NCI-H1436 (cell line): ENCODE data around the gene RFXANK.
"Not testable (repeated sequence)": the region's sequence is repeated elsewhere in the genome, so short reads cannot be mapped to it uniquely, and the experiment has no call there.

ENCODE experiments used
- DNase-seq: peaks from one replicate; lab custom pipeline; 2025; lab: John Stamatoyannopoulos, UW

Gene RFXANK

DNA sequence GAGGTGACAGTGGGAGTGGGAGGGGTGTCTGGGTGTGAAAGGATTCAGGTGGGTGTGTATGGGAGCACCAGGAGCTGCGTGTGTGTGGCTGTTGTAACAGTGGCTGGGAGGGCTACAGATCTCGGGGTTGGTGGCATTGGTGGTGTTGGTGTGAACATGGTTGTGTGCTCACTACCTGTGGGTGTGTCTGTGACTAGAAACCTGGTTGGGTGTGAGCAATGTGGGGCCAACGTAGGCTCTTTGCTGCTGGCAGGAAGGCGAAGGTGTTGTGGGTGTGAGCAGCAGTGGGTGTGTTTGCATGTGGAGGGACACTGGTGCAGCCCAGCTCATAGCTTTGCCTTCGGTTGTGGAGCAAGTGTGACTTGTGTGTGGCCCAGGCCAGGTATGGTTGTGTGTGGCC, 14.9 kb downstream of the RFXANK start:
- no peak for DNase-seq

DNA sequence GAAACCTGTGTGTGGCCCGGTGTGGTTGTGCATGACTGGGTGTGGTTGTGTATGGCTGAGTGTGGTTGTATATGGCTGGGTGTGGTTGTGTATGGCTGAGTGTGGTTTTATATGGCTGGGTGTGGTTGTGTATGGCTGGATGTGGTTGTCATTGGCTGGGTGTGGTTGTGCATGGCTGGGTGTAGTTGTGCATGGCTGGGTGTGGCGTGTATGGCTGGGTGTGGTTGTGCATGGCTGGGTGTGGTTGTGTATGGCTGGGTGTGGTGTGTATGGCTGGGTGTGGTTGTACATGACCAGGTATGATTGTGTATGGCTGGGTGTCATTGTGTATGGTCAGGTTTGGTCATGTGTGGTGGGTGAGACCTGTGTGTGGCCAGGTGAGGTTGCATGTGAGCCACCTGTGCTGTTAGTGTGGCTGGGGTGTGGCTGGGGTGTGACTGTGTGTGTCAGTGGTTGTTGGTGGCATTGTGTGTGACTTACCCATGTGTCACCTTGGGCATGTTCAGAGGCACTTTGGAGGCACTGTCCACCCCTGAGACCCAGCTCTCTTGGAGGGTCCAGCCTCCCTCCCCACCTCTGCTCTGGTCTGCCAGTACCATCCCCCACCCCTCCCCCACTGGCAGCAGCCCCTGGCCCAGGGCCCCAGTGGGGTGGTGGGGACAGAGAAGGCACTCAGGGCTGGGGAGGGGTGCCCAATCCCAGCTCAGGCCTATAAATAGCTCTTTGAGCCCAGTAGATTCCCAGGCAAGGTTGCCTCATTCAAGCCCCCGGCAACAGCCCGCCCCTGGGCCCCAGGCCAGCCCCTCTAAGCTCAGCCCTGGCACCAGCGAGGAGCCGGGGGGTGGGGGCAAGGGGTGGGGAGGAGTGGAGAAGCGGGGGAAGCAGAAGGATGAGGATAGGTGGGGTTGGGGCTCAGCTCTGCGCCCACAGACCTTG, 15.8 kb downstream of the RFXANK start:
- no peak for DNase-seq

DNA sequence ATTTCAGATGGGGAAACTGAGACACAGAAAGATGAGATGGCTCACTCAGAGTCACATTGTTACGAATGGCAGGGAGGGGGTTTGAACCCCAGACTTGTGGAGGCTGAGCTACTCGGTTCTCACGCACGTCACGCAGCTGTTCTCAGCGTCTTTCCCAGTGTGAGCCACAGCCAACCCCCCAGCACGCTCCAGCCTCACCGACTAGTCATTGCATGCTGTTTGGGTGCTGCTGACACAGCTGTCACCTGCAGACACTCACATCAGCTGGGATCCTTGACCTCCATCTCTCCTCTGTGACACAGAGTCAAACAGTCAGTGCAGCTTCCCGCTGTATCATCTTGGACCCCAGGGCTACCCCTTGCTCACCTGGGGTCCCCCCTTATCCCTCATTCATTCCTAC, 17.3 kb downstream of the RFXANK start:
- DNase-seq, result no peak

DNA sequence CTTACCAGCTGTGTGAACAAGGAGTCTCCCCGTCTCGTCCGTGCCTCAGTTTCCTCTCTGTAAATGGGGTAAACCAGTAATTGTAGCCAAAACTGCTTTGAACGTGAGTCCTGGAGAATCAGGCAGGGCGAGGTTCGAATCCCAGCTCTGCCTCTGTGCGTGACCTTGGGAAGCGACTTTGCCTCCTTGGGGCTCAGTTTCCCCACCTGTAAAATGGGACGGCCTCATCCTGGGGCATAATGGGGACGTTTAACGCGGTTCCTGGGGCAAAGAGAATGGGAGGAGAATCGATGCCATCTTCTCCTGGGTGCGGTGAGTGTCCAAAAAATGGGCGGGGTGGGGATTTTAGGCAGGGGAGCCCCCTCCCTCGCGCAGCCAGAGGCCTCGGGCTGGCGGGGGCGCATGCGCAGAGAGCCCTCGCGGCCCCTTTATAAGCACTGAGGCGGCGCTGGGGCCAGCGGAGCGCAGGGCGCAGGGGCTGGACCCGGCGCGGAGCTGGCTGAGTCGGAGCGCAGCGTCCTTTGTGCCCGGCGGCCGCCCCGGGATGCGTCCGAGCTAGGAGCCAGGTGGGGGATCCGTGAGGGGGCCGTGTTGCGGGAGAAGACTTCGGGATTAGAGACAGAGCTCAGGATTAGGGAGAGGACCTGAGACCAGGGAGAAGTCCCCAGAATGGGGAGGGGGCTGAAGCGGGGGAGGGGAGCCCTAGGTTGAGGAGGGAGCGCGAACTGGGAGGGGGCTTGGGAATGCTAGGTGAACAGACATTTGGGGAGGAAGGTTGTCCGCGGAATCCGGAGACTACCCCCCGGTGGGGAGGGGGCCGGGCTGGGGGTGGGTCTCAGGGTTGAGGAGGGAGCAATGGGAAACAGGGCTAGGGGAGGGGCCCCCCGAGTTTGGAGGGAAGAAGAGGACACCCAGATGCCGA, 19.7 kb downstream of the RFXANK start, which contains the start of gene NCAN:
NCAN (plus strand) TSS at position 460 of the 922 bp plus-strand sequence. CDS start 4,996 bp downstream, outside the sequence.
- no peak for DNase-seq

DNA sequence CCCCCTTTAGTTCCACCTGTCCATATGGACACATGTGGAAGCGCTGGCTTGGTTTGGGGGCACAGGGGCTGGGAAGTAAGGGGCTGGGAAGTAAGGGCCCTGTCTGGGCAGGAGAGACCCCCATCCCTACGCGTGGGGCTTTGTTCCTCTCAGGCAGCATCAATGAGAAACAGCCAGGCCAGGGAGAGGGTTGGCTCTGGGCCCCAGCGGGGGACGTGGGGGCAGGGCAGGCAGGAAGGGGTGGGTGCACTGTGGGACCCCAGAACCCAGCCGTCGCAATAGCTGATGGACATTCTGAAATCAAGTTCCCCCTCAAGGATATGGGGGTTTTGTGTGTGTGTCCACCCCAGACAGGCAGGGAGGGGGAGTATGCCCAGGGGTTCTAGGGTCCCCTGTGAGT, 20.9 kb downstream of the RFXANK start:
- no peak for DNase-seq

DNA sequence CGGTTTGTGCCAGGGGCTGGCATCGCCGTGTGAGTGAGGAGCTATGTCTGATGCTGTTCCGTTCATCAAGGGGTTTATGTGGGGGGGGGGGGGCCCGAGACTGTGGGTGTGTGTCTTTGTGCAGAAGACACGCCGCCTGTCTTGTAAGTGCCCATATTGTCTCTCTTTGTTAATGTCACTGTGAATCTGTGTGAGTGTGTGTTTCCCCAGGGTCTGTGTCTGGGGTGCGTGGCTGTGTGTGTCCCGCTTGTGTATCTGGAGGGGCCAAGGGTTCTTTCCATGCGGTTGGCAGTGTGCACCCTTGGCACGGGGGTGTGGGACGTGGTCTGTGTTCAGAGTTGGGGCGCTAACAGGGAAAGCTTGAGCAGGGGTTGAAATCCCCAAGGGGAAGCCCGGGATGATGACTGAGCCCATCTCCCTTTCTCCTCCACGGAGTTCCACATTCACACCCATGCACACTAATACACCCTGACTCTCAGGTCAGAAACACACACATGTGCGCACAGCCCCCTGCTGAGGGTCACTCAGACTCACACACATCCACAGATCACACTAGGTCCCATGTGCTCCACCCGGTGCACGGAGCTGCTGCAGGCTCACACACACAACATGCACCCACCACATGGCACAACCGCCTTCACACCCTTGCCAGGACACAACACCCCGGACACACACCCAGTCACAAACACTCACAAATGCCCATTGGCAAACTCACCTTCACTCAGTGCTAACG, 21.5 kb downstream of the RFXANK start:
- DNase-seq, result no peak

DNA sequence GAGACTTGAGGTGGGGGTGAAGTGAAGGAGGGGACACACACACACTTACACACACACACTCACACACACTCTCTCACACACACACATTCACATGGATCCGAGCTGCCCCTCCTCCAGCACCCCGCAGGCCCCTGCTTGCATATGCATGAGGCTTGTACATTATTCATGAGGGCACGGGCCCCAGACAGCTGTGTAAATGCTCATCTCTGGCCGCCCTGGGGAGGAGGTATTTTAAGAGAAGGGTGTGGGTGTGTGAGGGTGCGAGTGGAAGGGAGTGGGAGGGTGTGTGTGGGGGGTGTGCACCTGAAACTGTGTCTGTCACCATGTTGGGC, 22.1 kb downstream of the RFXANK start:
- no peak for DNase-seq

DNA sequence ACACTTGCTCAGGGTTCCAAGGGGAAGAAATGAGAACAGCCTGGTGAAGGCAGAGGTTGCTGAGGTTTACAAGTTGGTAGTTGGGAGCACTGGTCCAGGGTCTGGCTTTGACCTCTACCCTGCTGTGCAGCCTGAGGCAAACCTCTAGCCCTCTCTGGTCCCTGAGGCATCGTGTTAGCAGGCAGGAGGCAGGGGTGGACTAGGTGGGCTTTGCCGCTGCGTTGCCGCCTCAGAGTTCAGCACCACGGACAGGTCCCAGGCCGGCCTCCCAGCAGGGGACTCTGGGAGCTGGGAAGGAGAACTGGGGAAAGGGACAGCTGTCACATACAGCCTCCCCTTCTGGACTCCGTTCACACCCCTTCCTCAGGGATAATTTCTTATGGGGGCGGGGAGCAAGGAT, 22.8 kb downstream of the RFXANK start:
- no peak for DNase-seq

DNA sequence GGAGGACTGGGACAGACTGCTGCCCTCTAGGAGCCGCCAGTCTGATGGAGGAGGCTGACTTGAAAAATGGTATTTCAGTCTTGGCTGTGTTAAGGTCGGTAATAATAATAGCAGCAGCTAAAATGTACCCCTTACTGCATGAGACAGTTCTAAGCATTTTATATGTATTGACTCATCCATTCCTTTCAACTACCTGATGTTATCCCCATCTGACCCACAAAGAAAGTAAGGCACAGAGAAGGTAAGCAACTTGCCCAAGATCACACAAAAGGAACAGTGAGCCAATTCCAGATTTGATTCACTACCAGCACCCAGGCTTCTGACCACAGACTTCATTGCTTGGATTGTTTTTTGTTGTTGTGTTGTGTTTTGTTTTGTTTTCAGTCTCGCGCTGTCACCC, 23.7 kb downstream of the RFXANK start:
- DNase-seq, result no peak

DNA sequence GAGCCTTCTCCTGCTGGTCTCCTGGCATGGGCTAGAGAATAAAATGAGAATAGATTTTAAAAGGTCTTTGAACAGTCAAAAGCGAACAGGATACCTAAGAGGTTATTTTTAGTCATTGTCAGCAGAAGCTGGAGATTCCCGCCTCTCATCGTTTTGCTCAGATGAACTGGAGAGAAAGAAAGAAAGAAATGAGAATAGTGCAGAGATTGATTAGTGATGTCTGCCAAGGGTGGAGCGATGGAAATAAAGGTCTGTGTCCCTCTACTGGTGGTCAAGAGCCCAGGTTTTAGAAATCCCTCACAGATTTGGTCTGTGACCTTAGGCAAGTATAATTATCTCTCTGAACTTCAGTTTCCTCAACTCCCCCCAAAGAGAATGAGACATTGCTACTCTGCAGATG, 25.0 kb downstream of the RFXANK start:
- DNase-seq, result no peak

DNA sequence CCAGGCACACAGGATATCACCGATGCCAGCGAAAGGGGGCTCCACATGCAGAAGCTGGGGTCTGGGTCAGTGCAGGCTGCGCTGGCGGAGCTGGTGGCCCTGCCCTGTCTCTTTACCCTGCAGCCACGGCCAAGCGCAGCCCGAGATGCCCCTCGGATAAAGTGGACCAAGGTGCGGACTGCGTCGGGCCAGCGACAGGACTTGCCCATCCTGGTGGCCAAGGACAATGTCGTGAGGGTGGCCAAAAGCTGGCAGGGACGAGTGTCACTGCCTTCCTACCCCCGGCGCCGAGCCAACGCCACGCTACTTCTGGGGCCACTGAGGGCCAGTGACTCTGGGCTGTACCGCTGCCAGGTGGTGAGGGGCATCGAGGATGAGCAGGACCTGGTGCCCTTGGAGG, 26.9 kb downstream of the RFXANK start:
- no peak for DNase-seq

DNA sequence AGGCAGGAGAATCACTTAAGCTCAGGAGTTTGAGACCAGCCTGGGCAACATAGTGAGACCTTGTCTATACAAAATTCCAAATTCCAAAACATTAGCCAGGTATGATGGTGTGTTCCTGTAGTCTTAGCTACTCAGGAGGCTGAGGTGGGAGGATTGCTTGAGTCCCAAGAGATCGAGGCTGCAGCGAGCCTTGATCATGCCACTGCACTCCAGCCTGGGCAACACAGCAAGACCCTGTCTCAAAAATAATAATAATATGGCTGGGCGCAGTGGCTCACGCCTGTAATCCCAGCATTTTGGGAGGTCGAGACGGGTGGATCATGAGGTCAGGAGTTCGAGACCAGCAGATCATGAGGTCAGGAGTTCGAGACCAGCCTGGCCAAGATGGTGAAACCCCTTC, 28.9 kb downstream of the RFXANK start:
- not testable (repeated sequence) for DNase-seq

DNA sequence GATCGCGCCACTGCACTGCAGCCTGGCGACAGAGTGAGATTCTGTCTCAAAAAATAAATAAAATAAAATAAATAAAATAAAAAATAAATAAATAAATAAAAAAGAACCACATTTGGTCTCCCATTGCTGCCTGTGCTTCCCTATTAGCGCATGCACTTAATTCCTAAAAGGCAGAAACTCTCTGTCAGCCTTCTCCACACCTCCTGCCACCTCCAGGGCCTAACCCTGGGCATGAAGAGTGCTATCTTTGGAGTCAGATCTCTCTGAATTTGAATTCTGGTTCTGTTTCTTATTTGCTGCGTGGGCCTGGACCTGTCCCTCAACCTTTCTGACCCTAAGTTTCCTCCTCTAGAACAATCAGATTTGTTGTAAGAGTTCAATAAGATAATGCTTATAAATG, 31.0 kb downstream of the RFXANK start:
- DNase-seq, result no peak

DNA sequence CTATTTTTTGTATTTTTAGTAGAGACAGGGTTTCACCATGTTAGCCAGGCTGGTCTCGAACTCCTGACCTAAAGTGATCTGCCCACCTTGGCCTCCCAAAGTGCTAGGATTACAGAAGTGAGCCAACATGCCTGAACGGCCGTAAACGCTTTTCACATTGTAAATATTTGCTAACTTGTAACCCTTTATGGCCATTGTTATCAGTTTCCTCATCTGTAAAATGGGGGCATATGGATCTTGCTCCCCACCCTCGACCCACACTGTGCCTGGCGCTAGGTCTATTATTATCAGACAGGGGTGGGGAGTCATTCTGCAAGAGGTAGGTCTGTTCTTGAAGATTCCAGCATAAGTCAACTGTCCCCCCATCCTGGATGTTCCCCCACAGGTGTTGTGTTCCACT, 31.6 kb downstream of the RFXANK start:
- no peak for DNase-seq

DNA sequence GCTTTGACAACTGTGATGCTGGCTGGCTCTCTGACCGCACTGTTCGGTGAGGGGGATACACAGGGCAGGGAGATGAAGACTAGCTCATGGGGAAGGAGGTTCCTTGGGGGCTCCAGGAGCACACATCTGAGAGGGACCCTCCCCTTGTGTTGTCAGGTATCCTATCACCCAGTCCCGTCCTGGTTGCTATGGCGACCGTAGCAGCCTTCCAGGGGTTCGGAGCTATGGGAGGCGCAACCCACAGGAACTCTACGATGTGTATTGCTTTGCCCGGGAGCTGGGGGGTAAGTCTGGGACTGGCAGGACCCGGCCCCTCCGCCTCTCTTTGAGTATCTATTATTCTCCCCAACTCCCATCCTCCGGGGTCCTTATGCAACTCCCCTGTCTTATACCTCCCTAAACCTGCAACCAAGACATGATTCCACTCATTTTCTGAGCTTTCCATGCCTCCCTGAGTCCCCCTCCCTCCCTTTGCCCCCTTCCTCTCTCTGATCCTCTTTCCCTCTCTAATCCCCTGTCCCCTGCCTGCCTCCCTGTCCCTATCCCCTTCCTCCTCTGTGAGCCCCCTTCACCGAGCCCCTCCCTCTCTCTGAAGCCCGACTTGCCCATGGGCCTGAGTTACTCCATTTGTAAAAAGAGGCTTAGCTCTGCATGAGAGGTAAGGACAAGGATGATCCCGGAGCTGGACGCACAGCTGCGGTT, 32.2 kb downstream of the RFXANK start:
- no peak for DNase-seq

DNA sequence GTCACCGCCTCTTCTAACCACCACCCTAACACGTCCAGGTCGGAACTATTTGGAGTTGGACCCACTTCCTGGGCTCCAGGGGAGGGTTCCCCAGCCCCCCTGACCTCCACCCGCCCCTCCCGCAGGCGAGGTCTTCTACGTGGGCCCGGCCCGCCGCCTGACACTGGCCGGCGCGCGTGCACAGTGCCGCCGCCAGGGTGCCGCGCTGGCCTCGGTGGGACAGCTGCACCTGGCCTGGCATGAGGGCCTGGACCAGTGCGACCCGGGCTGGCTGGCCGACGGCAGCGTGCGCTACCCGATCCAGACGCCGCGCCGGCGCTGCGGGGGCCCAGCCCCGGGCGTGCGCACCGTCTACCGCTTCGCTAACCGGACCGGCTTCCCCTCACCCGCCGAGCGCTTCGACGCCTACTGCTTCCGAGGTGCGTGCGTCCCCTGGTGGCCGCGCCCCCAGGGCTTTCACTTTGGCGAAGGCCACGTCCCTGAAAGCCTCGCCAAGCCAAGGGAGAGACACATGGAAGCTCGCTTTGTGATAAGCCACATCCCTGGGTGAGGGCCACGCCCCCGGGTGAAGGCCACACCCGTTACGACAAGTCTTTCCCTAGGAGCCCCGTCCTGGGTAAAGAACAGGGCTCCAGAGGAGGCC, 32.9 kb downstream of the RFXANK start:
- DNase-seq, result peak; percentile 74

DNA sequence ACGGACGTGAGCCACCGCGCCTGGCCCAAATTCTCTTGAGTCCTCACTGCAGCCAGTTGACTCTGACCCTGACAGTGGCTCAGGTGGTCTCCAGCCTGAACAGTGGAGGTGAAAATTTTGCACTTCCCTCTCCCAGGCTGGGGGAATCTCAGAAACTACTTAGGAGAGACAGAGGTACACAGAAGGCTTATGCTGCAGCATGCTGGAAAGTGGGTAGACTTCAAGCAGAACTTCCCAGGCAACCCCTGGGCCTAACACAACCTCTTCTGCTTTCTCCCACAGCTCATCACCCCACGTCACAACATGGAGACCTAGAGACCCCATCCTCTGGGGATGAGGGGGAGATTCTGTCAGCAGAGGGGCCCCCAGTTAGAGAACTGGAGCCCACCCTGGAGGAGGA, 34.1 kb downstream of the RFXANK start:
- no peak for DNase-seq

DNA sequence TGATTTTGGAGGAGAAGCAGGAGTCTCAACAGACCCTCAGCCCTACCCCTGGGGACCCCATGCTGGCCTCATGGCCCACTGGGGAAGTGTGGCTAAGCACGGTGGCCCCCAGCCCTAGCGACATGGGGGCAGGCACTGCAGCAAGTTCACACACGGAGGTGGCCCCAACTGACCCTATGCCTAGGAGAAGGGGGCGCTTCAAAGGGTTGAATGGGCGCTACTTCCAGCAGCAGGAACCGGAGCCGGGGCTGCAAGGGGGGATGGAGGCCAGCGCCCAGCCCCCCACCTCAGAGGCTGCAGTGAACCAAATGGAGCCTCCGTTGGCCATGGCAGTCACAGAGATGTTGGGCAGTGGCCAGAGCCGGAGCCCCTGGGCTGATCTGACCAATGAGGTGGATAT, 34.6 kb downstream of the RFXANK start:
- DNase-seq, result no peak

DNA sequence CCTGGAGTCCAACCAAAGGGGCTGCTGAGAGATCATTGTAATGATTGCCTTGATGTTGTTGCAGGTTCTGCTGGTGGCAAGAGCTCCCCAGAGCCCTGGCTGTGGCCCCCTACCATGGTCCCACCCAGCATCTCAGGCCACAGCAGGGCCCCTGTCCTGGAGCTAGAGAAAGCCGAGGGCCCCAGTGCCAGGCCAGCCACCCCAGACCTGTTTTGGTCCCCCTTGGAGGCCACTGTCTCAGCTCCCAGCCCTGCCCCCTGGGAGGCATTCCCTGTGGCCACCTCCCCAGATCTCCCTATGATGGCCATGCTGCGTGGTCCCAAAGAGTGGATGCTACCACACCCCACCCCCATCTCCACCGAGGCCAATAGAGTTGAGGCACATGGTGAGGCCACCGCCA, 35.2 kb downstream of the RFXANK start:
- no peak for DNase-seq

DNA sequence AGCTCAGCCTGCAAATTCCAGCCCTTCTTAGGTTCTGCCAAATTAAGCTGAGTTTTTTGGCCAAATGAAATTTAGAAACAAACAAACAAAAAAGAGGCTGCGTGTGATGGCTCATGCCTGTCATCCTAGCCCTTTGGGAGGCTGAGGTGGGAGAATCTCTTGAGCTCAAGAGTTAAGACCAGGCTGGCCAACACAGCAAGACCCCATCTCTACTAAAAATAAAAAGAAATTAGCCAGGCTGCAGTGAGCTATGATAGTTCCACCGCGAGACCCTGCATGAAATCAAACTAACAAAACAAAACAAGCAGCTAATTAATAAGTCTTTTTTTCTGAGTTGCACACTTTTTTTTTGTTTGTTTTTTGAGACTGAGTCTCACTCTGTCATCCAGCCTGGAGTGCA, 37.6 kb downstream of the RFXANK start:
- no peak for DNase-seq

DNA sequence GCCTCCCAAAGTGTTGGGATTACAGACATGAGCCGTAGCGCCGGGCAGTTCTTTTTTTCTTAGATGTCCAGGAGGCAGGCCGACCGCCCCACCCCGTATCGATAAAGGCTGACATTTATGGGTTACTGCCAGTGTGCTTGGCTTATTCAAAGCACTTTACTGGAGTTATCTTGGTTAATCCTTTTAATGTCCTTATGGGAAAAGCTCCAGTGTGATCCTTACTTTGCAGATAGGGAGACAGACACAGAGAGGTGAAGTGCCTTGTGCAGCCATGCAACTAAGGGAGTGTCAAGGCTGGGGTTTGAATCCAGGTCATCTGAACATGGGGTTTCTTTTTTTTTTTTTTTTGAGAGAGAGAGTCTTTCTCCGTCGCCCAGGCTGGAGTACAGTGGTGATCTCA, 38.9 kb downstream of the RFXANK start:
- no peak for DNase-seq
